Coronary artery (tissue), 2 donors: ENCODE results near the gene SLC22A7.

Source experiments
- DNase-seq: peaks from one replicate; pipeline ENCODE4 v3.0.0-alpha.2; 2017; ENCODE audit warnings: low spot score
- H3K27ac ChIP-seq, 2 donors: fragments of 200-600 bp; sonication (generic); one replicate each; pipeline ENCODE4 v1.5.1; 2016 to 2019
- H3K4me3 ChIP-seq: fragments of 200-600 bp; sonication (generic); 2 replicates; pipeline ENCODE4 v1.5.1; 2016; ENCODE audit warnings: mild to moderate bottlenecking, moderate library complexity
- CTCF ChIP-seq: fragments of 200-600 bp; sonication (generic); IDR thresholded peaks from one replicate; pipeline ENCODE4 v1.5.1; 2019; ENCODE audit warnings: antibody characterized with exemption

The SLC22A7 gene

GRCh38 chr6:43297644-43298564 lies at the start of gene SLC22A7:
SLC22A7 (plus strand) TSS chr6:43298260; CDS start chr6:43298359, 99 bp downstream.
- no peak for DNase-seq
- Histone ChIP-seq H3K4me3 (no peak within 1 kb of the TSS), H3K27ac (no peak within 1 kb of the TSS)
- TF ChIP-seq CTCF: no peak

- no peak for DNase-seq
- Histone ChIP-seq H3K4me3 (no peak overlapping the region), H3K27ac (no peak overlapping the region)
- no peak for TF ChIP-seq CTCF
These were observed 49.3 kb upstream of the SLC22A7 start for GRCh38 chr6:43248791-43249190.

GRCh38 chr6:43250992-43251373 lies 47.1 kb upstream of the SLC22A7 start:
- DNase-seq: no peak
- no peak overlapping the region for H3K4me3 ChIP-seq
- no peak for TF ChIP-seq CTCF

GRCh38 chr6:43253401-43253800 lies 44.7 kb upstream of the SLC22A7 start:
- no peak for DNase-seq
- Histone ChIP-seq H3K27ac (no peak overlapping the region), H3K4me3 (no peak overlapping the region)
- TF ChIP-seq CTCF: no peak

More at GRCh38 chr6:43250992-43251373, 47.1 kb upstream of the SLC22A7 start:
- no peak overlapping the region for H3K27ac ChIP-seq

GRCh38 chr6:43254138-43254817 lies 43.8 kb upstream of the SLC22A7 start:
- no peak overlapping the region for H3K4me3 ChIP-seq
- H3K27ac ChIP-seq: no peak overlapping the region
- no peak for TF ChIP-seq CTCF
- DNase-seq: no peak

- H3K4me3 ChIP-seq: no peak overlapping the region
- TF ChIP-seq CTCF: no peak
- no peak for DNase-seq
These were observed 43.2 kb upstream of the SLC22A7 start for GRCh38 chr6:43254846-43255245.

More at GRCh38 chr6:43254846-43255245, 43.2 kb upstream of the SLC22A7 start:
- no peak overlapping the region for H3K27ac ChIP-seq
